Renal cortex interstitium (tissue), 11 donors: ENCODE results near the gene SERP2. TPM values are rescaled to one million over a fixed set of nuclear protein-coding genes. Genes with fewer than 3 reads are reported as not detected.

Experiments used
- DNase-seq, 11 donors: peaks; one replicate each; pipeline ENCODE4 v3.0.0-alpha.2; 2013; ENCODE audit warnings: low read depth in 9 of 11, low spot score in 4 of 11; ENCODE audit errors: extremely low read depth in 1 of 11
- polyA plus RNA-seq, 3 donors: library from polyadenylated mRNA; unstranded; fragments of 120-200 nt; gene quantifications; one replicate each; pipeline ENCODE4 v1.2.1, GENCODE V29; 2013; ENCODE audit not compliant: insufficient read length in 3 of 3

SERP2 gene
- polyA plus RNA-seq, 3 donors: 9.3 to 12.6 (median 11.9) TPM

DNA sequence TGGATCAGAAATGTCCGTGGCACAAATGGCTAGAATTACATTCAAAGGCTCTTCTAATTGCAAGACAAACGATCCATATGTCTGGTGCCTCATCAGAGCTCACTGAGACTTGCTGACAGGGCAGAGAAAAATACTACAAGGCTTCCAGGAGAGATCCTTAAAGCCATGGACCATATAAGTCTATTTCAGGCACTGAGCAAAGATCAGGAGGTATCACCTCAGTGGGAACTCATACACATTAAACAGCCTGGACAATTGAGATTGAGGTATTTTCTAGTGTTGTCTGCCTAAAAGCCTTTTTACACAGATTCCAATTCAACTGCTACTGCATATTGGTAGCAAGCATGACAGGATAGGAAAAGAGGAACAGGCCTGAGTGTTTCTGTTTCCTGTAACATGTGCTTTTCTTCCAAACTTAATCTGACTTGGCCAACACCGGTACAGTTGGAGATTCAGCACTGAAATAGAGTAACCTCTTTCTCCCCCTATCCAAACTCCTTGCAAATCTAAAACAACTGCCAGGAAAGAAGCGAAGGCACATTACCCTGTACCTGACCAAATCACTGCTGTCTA, 65.9 kb downstream of the SERP2 start:
- no peak for DNase-seq

DNA sequence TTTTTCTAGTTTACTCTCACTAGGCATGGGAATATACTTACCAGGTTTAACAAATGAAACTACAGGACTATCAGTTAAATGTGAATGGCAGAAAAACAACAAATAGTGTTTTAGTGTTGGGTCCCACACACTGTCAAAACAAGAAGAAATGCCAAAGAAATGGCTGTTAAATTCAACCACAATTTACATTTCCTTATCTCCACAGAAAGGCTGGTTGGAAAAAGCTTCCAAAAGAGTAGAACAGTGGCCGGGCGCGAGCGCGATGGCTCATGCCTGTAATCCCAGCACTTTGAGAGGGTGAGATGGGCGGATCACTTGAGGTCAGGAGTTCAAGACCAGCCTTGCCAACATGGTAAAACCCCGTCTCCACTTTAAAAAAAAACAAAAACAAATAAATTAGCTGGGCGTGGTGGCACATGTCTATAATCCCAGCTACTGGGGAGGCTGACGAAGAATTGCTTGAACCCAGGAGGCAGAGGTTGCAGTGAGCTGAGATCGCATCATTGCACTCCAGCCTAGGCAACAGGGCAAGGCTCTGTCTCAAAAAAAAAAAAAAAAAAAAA, 66.5 kb downstream of the SERP2 start:
- DNase-seq: no peak

Other genes starting within 250 kb of the SERP2 start
- gene TSC22D1, start 202.5 kb downstream of the SERP2 start, polyA plus RNA-seq: 100 to 1,000 TPM; 230 to 257 (median 250) TPM